ENCODE results near the gene RNF208. TPM values are rescaled to one million over a fixed set of nuclear protein-coding genes. Genes with fewer than 3 reads are reported as not detected.

The RNF208 gene
- total and polyA plus RNA-seq, 9 of the 15 experiments (the other 6 are each of a cell fraction or from before 2014, with no cell fraction given), result 0.15 to 6.9 (median 0.50) TPM; not detected in 2

DNA sequence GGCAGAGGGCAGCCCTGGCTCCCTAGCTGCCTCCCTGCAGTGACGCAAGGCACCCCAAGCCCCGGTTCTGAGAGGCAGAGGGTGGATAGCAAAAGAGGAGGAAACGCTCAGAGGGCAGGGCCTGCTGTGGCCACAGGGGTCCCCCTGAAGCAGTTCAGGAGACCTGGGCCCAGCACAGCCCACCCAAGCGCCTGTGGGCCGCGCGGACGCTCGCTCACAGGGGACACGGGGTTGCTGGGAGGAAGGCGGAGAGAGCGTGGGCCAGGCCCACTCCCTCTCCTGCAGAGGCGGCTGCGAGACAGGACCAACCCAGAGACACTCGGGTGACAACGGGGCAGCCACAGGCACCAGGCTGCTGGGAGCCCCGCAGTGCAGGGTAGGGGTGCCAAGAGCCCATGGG, 42.3 kb downstream of the RNF208 start:
- no peaks in the 10 kb centered on the region for H3K27me3 ChIP-seq (ENCODE audit: control insufficient read depth in 2 of 2, insufficient read depth in 2 of 2, low read length in 2 of 2)
- TF ChIP-seq SNIP1 (IDR thresholded peaks at IDR 0.05; ENCODE audit: low read depth) (no peak), POLR2G (IDR thresholded peaks at IDR 0.05; ENCODE audit: low read depth, low read length) (0 out of 2 replicates have a peak, but pooled peaks have one; percentile 3)
- H4K20me1 ChIP-seq (replicated peaks; ENCODE audit: control insufficient read depth, insufficient read depth, low read length), result 0 out of 2 replicates have a peak, but pooled peaks cover 2% of the 10 kb centered on the region
- no peak overlapping the region for H2AFZ ChIP-seq (ENCODE audit: low read depth, low read length)
- 92% methylated on average over 15 of the region's 17 CpGs for WGBS (ENCODE audit: insufficient coverage, low coverage, missing lambda C conversion rate)
- no peak overlapping the region for H3K4me2 ChIP-seq (ENCODE audit: insufficient read depth, low read length)
- no peaks in the 10 kb centered on the region for H3K79me2 ChIP-seq (ENCODE audit: control insufficient read depth, insufficient read depth, low read length)
- H3K27ac ChIP-seq (ENCODE audit: extremely low read depth, low read depth, low read length), result no peak overlapping the region
- no TSS peak for BruUV-seq (replicated peaks)
- POLR2A ChIA-PET, result interaction anchor here (0.6 to 1.2 kb wide), 4 partner anchors 8 to 253 kb away, joined by 3 to 4 read pairs (median 4); no protein-coding TSS in a partner anchor
- no peaks in the 10 kb centered on the region for H3K9me3 ChIP-seq (replicated peaks; ENCODE audit: control insufficient read depth, insufficient read depth, low read depth, low read length)
- DNase-seq (ENCODE audit: extremely low read depth in 1 of 4, low spot score in 3 of 4) (no peak), ATAC-seq (no peak), FAIRE-seq (no peak)
- H3K36me3 ChIP-seq (ENCODE audit: control insufficient read depth, insufficient read depth, low read length), result peaks cover 60% of the 10 kb centered on the region; the same call in 1 of the 3 replicates
- H3K9ac ChIP-seq (ENCODE audit: insufficient read depth in 1 of 2, low read depth in 2 of 2, low read length in 2 of 2), result no peak overlapping the region; a peak in 1 of 4 replicates
- intact Hi-C loops (cut with micrococcal nuclease), result no loop called here
- H3K4me3 ChIP-seq, result no peak overlapping the region
- in situ Hi-C loops (cut with MboI), result no loop called here
- H3K9me1 ChIP-seq (ENCODE audit: control insufficient read depth, insufficient read depth, low read length), result no peaks in the 10 kb centered on the region
- H3K4me1 ChIP-seq (replicated peaks in 1 of 2; ENCODE audit: control insufficient read depth in 2 of 2, insufficient read depth in 2 of 2, low read length in 2 of 2), result peaks cover 3 to 66% of the 10 kb centered on the region in 2 experiments; a peak in 3 of 5 replicates
- CTCF ChIA-PET (ENCODE audit: low intra/inter-chr PET ratio), result no interaction called here

DNA sequence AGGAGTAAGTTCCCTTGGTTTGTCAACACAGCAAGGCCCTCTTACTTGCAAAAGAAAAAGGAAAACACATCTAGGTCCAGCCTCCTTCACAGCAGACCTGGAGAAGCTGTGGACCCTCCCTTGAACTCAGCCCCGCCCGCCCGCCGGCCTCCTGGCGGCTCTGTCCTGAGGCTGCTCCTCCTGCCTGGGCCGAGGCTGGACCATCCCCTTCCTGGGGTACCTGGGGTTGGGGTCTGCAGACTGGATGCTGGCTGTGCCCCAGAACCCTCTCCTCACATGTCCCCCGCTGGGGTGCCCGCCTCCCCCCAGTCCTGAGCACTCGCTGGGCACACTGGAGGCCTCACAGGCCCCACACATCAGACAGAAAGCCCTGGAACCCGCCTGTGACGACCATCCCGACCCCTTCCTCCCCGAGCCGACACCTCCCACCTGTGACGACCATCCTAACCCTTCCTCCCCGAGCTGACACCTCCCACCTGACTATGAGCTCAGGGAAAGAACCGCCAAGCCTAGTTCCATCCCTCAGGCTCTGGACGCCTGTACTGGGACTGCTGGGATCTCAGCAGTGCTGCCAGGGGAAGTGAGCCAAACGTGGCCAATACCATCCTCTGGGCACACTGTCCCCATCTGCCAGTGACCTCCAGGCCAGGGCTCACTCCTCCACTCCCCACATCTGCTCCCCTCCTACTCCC, 43.0 kb downstream of the RNF208 start:
- POLR2A ChIA-PET, result interaction anchor here (0.6 to 1.4 kb wide), 5 partner anchors 9 to 62 kb away, joined by 3 to 8 read pairs (median 3); partner anchors contain the start of genes SSNA1 and TUBB4B
- TF ChIP-seq TAL1 (IDR thresholded peaks at IDR 0.05), result no peak
- TF ChIP-seq, protein P1, sequence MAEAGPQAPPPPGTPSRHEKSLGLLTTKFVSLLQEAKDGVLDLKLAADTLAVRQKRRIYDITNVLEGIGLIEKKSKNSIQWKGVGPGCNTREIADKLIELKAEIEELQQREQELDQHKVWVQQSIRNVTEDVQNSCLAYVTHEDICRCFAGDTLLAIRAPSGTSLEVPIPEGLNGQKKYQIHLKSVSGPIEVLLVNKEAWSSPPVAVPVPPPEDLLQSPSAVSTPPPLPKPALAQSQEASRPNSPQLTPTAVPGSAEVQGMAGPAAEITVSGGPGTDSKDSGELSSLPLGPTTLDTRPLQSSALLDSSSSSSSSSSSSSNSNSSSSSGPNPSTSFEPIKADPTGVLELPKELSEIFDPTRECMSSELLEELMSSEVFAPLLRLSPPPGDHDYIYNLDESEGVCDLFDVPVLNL (CRISPR knock-in tag; IDR thresholded peaks at IDR 0.05; ENCODE audit: low read depth), result no peak
- TF ChIP-seq, protein P2, sequence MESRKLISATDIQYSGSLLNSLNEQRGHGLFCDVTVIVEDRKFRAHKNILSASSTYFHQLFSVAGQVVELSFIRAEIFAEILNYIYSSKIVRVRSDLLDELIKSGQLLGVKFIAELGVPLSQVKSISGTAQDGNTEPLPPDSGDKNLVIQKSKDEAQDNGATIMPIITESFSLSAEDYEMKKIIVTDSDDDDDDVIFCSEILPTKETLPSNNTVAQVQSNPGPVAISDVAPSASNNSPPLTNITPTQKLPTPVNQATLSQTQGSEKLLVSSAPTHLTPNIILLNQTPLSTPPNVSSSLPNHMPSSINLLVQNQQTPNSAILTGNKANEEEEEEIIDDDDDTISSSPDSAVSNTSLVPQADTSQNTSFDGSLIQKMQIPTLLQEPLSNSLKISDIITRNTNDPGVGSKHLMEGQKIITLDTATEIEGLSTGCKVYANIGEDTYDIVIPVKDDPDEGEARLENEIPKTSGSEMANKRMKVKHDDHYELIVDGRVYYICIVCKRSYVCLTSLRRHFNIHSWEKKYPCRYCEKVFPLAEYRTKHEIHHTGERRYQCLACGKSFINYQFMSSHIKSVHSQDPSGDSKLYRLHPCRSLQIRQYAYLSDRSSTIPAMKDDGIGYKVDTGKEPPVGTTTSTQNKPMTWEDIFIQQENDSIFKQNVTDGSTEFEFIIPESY (CRISPR knock-in tag; IDR thresholded peaks at IDR 0.05), result 0 out of 2 replicates have a peak, but pooled peaks have one; percentile 33
- TF ChIP-seq, protein P3, sequence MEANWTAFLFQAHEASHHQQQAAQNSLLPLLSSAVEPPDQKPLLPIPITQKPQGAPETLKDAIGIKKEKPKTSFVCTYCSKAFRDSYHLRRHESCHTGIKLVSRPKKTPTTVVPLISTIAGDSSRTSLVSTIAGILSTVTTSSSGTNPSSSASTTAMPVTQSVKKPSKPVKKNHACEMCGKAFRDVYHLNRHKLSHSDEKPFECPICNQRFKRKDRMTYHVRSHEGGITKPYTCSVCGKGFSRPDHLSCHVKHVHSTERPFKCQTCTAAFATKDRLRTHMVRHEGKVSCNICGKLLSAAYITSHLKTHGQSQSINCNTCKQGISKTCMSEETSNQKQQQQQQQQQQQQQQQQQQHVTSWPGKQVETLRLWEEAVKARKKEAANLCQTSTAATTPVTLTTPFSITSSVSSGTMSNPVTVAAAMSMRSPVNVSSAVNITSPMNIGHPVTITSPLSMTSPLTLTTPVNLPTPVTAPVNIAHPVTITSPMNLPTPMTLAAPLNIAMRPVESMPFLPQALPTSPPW (CRISPR knock-in tag; IDR thresholded peaks at IDR 0.05), result no peak

More for the DNA sequence above, 43.0 kb downstream of the RNF208 start:
- peak overlapping the region in 1 of 2 experiments; percentile 68; a peak in 2 of 4 replicates for H3K9ac ChIP-seq (ENCODE audit: insufficient read depth in 1 of 2, low read depth in 2 of 2, low read length in 2 of 2)
- H3K27me3 ChIP-seq (ENCODE audit: control insufficient read depth in 2 of 2, insufficient read depth in 2 of 2, low read length in 2 of 2), result no peaks in the 10 kb centered on the region
- H3K36me3 ChIP-seq (ENCODE audit: control insufficient read depth, insufficient read depth, low read length), result peaks cover 55% of the 10 kb centered on the region; the same call in 1 of the 3 replicates
- no peaks in the 10 kb centered on the region for H3K9me3 ChIP-seq (replicated peaks; ENCODE audit: control insufficient read depth, insufficient read depth, low read depth, low read length)
- WGBS (ENCODE audit: insufficient coverage, low coverage, missing lambda C conversion rate), result 70% methylated on average over 7 of the region's 19 CpGs
- no peak overlapping the region for H3K4me3 ChIP-seq
- ATAC-seq (no peak), FAIRE-seq (no peak), DNase-seq (ENCODE audit: extremely low read depth in 1 of 4, low spot score in 3 of 4) (no peak)
- no peak overlapping the region for H3K4me2 ChIP-seq (ENCODE audit: insufficient read depth, low read length)
- CTCF ChIA-PET (ENCODE audit: low intra/inter-chr PET ratio), result no interaction called here
- no TSS peak for BruUV-seq (replicated peaks)
- H4K20me1 ChIP-seq (replicated peaks; ENCODE audit: control insufficient read depth, insufficient read depth, low read length), result 0 out of 2 replicates have a peak, but pooled peaks cover 2% of the 10 kb centered on the region
- no peak overlapping the region for H2AFZ ChIP-seq (ENCODE audit: low read depth, low read length)
- in situ Hi-C loops (cut with MboI) (no loop called here), intact Hi-C loops (cut with micrococcal nuclease) (no loop called here)
- H3K9me1 ChIP-seq (ENCODE audit: control insufficient read depth, insufficient read depth, low read length), result no peaks in the 10 kb centered on the region
- no peaks in the 10 kb centered on the region for H3K79me2 ChIP-seq (ENCODE audit: control insufficient read depth, insufficient read depth, low read length)
- peaks cover 3 to 66% of the 10 kb centered on the region in 2 experiments; a peak in 3 of 5 replicates for H3K4me1 ChIP-seq (replicated peaks in 1 of 2; ENCODE audit: control insufficient read depth in 2 of 2, insufficient read depth in 2 of 2, low read length in 2 of 2)
- H3K27ac ChIP-seq (ENCODE audit: extremely low read depth, low read depth, low read length), result 0 out of 3 replicates have a peak overlapping the region, but pooled peaks have one; percentile 28

All from K562 (cell line).